IPS-NIHi7 (cell line): ENCODE data around the gene FASTK.

Experiments used
- DNase-seq: peaks from one replicate; pipeline ENCODE4 v3.0.0; 2012; ENCODE audit warnings: mixed read lengths; ENCODE audit errors: extremely low spot score

FASTK gene

GRCh38 chr7:151065516-151065915, 15.1 kb downstream of the FASTK start:
- no peak for DNase-seq

- DNase-seq: no peak
Measured at GRCh38 chr7:151064993-151065392, 15.6 kb downstream of the FASTK start.

- no peak for DNase-seq
Measured at GRCh38 chr7:151064454-151064853, 16.2 kb downstream of the FASTK start.

GRCh38 chr7:151063212-151063561, 17.4 kb downstream of the FASTK start:
- no peak for DNase-seq

- DNase-seq: peak; percentile 91
Measured at GRCh38 chr7:151062399-151063211, 18.0 kb downstream of the FASTK start.

- DNase-seq: no peak
Measured at GRCh38 chr7:151062111-151062398, 18.6 kb downstream of the FASTK start.

GRCh38 chr7:151061213-151062110, 19.1 kb downstream of the FASTK start:
- no peak for DNase-seq

GRCh38 chr7:151060416-151061212, 20.0 kb downstream of the FASTK start:
- no peak for DNase-seq

- no peak for DNase-seq
Measured at GRCh38 chr7:151060113-151060415, 20.5 kb downstream of the FASTK start.

- peak; percentile 80 for DNase-seq
Measured at GRCh38 chr7:151059367-151060112, 21.1 kb downstream of the FASTK start, which contains the start of gene SLC4A2. SLC4A2 (plus strand) TSS chr7:151059589; CDS start chr7:151061988, 2,399 bp downstream.

- no peak for DNase-seq
Measured at GRCh38 chr7:151058781-151059366, 21.7 kb downstream of the FASTK start.

GRCh38 chr7:151057989-151058780, 22.4 kb downstream of the FASTK start:
- peak; percentile 97 for DNase-seq

GRCh38 chr7:151057506-151057988, 23.1 kb downstream of the FASTK start, which contains the start of gene CDK5:
CDK5 (minus strand) TSS chr7:151057897; CDS start chr7:151057848, 49 bp downstream.
- peak; percentile 64 for DNase-seq

- DNase-seq: peak; percentile 63
Measured at GRCh38 chr7:151056666-151057505, 23.7 kb downstream of the FASTK start.

- DNase-seq: no peak
Measured at GRCh38 chr7:151056283-151056665, 24.3 kb downstream of the FASTK start.

GRCh38 chr7:151053751-151054150, 26.9 kb downstream of the FASTK start:
- DNase-seq: no peak

- DNase-seq: no peak
Measured at GRCh38 chr7:151053096-151053495, 27.5 kb downstream of the FASTK start.

GRCh38 chr7:151051108-151051507, 29.5 kb downstream of the FASTK start:
- peak; percentile 84 for DNase-seq

- DNase-seq: no peak
Measured at GRCh38 chr7:151048911-151049463, 31.6 kb downstream of the FASTK start.
